Activated naive CD4-positive, alpha-beta T cell treated with anti-CD3 and anti-CD28 coated beads, Interleukin-2, amount 50 U/mL, for 72 hours (primary cell): ENCODE data around the gene PRR33. TPM values are rescaled to one million over a fixed set of nuclear protein-coding genes. Genes with fewer than 3 reads are reported as not detected.
A peak's percentile ranks its signal among the peaks of the same experiment; 100 is the strongest.

Source experiments
- ATAC-seq, 2 donors: fragments of 150-1000 bp; cut with Tn5 transposase; 2 replicates each; pipeline ENCODE4 v1.10.0; 2021; ENCODE audit warnings: mild to moderate bottlenecking in 2 of 2, moderate library complexity in 2 of 2
- DNase-seq, 2 donors: peaks; one replicate each; pipeline ENCODE4 v3.0.0; 2021 to 2022; ENCODE audit warnings: low spot score in 2 of 2
- H3K27ac Mint-ChIP-seq, 2 donors: one replicate each; pipeline ENCODE4 v1.8.0; 2022; ENCODE audit warnings: mild to moderate bottlenecking in 2 of 2, mixed read lengths in 2 of 2
- H3K36me3 Mint-ChIP-seq, 2 donors: one replicate each; pipeline ENCODE4 v1.8.0; 2022; ENCODE audit warnings: mixed read lengths in 2 of 2
- H3K9me3 Mint-ChIP-seq, 2 donors: one replicate each; pipeline ENCODE4 v1.8.0; 2022; ENCODE audit warnings: mixed read lengths in 2 of 2
- total RNA-seq, 2 donors: library from RNA; stranded (reverse); gene quantifications; one replicate each; pipeline ENCODE4 v1.2.3, GENCODE V29; 2022

Gene PRR33
- total RNA-seq, 2 donors from 2014 or later, result 0.12 to 0.20 TPM

DNA sequence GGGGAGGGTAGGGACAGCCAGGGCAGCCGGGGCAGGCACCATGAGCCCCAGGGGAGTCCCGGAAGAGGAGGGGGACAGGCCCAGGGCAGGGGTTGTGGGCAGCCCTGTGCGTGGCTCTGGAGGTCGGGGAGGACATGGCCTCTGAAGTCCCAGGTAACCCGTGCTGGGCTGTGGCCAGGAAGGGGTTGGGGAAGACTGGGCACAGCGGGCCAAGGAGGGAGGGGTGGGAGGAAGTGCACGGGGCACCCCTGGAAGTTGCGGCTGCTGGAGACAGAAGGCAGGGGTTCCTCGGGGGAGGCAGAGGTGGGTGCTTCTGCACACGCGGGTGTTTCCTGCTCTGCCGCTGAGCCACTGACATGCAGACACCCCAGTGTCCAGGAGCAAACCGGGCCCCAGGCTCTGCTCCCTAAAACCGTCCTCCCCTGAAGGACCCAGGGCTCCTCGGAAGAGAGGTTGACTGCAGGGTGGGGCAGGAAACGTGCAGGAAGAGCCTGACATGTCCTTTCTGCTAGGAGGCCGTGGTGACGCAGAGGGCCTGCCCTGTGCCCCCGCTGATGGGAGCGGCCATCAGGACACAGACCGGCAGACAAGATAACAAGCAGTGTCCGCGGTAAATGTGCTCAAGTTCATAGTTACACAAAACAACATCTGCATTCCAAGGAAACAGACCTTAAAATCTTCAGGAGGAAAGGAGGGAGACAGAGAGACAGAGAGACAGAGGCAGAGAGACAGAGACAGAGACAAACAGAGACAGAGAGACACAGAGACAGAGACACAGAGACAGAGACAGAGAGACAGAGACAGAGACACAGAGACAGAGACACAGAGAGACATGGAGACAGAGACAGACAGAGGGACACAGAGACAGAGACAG, 47.2 kb downstream of the PRR33 start:
- ATAC-seq (peak; percentile 33 to 87), DNase-seq (peak in 1 of 2 donors; percentile 76)
- Mint-ChIP-seq H3K9me3 (no peaks in the 10 kb centered on the region), H3K27ac (peak overlapping the region; percentile 75 to 84), H3K36me3 (no peaks in the 10 kb centered on the region)

DNA sequence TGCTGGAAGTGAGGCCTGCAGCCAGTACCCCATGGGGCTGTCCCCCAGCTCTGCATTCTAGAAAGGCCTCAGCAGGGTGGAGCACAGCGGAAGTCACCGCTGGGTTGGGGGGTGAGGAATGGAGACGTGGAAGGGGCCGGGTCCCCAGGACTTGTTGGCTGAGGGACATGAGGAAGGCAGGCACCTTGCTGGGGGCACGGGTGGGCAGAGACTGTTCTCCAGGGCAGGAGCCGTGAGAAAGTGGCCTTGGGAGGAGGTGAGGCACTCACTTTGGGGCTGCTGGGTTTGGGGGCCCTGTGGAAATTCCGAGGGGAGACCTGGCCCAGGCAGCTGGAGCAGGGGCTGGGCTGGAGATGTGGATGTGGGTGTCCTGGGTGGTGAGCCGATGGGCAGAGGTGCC, 47.9 kb downstream of the PRR33 start:
- Mint-ChIP-seq H3K36me3 (no peaks in the 10 kb centered on the region), H3K9me3 (no peaks in the 10 kb centered on the region), H3K27ac (peak overlapping the region in 1 of 2 donors; percentile 84)
- ATAC-seq (no peak), DNase-seq (no peak)

DNA sequence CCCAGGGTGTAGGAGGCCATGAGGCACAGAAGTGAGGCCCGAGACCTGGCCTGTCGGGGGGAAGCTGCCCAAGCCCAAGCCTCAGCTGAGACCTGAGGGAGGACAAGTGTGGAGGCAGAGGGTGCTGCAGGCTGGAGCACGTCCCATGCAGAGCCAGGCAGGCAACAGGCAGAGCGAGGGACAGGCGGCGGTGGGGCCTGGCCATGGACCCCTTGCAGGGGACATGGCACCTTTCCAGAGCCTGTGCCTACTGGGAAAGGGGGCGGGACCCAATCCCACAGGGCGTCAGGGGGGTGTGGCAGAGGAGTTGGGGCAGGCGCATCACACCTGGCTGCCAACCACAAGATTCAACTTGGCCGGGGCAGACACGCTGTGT, 48.6 kb downstream of the PRR33 start:
- Mint-ChIP-seq H3K9me3 (no peaks in the 10 kb centered on the region), H3K36me3 (no peaks in the 10 kb centered on the region), H3K27ac (no peak overlapping the region)
- no peak for DNase-seq
- no peak for ATAC-seq

DNA sequence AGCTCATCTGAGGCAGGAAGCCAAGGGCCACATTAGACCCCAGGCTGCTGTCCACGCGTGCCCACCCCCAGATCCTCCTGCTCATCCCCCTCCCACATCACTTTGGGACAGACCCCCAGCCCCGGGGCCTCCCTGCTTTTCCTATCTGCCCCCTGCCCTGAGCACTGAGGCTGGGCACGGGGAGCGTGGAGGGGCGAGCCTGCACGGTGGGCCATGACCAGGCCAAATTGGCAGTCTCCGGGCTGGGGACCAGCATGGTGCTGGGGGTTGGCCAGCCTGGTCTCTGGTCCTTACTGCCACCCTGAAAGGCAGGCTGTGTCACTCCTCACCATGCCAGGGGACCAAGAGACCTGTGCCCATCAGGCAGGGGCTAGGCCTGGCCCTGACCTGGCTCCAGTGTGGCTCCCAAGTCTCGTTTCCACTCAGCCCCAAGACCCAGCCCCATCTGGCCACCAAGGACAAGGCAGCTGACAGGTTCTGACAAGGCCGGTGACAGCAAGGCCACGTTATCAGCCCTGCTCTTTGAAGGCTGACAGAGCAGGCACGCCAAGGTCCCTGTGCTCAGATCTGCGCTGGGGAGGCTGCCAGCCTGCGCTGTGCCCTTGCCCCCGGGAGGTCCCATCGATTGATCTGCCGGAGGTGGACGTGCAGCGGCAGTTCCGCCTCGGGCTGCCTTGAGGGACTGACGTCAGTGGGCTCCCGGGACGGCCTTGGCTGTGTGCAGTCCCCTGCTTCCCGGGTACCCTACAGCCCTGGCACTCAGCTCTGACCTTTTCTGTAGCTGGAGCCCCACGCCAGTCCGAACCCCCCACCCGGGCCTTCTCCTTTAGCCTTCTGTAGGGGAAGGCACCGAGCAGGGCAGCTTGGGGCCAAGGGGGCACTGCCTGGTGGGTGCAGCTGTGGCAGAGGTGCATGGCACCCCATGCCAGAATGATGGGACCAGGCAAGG, 49.3 kb downstream of the PRR33 start:
- ATAC-seq (no peak), DNase-seq (no peak)
- no peaks in the 10 kb centered on the region for H3K36me3 Mint-ChIP-seq
- no peaks in the 10 kb centered on the region for H3K9me3 Mint-ChIP-seq
- no peak overlapping the region for H3K27ac Mint-ChIP-seq

DNA sequence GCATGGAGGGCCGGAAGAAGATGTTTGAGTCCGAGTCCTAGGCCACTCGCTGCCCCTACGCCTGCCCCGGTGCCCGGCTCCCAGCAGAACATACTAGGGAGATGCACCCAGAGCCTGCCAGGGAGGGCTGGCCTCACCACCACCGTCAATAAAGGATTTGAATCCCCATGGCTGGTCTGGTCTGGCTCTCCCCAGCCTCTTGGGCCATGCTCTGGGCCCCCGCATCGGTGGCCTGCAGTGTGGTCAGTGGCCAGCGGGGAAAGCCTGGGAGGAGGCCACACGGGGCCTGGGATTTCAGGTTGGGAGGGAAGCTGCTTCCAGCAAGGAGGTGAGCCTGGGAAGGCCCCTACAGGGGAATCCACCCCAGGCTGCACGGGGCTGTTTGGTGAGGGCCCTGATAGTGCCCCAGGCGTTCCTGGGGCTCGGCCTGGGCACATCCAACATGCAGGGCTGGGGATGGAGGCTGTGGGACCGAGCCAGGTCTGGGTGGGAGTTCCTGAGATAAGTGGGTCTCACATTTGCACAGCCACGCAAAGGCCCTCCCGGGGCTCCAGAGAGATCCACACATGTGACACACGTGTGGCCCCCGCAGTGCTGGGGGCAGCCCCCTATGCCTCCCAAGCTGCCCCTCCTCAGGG, 50.1 kb downstream of the PRR33 start:
- H3K9me3 Mint-ChIP-seq, result no peaks in the 10 kb centered on the region
- ATAC-seq, result no peak

DNA sequence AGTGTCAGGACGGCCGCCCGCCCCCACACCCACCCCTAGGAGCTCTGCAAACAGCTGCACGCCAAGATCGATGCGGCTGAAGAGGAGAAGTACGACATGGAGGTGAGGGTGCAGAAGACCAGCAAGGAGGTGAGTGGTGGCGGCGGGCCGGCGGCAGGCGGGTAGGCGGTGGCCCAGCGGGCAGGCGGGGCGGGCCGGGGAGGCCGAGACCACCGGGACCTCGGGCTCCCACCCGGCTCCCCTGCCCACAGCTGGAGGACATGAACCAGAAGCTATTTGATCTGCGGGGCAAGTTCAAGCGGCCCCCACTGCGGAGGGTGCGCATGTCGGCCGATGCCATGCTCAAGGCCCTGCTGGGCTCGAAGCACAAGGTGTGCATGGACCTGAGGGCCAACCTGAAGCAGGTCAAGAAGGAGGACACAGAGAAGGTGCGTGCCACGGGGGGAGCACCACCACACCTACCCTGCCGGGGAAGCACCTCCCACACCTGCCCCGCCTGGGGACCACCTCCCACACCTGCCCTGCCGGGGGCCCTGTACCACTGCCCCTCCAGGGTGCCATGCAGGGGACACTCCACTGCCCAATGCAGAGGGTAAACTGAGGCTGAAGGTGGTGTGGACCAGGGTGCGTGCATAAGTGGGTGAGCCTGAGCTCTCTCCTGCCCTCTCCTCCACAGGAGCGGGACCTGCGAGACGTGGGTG, 50.8 kb downstream of the PRR33 start:
- no peak for DNase-seq
- ATAC-seq, result no peak
- Mint-ChIP-seq H3K36me3 (no peaks in the 10 kb centered on the region), H3K9me3 (no peaks in the 10 kb centered on the region), H3K27ac (no peak overlapping the region)

More for the DNA sequence above, 50.1 kb downstream of the PRR33 start:
- Mint-ChIP-seq H3K36me3 (no peaks in the 10 kb centered on the region), H3K27ac (no peak overlapping the region)
- no peak for DNase-seq

DNA sequence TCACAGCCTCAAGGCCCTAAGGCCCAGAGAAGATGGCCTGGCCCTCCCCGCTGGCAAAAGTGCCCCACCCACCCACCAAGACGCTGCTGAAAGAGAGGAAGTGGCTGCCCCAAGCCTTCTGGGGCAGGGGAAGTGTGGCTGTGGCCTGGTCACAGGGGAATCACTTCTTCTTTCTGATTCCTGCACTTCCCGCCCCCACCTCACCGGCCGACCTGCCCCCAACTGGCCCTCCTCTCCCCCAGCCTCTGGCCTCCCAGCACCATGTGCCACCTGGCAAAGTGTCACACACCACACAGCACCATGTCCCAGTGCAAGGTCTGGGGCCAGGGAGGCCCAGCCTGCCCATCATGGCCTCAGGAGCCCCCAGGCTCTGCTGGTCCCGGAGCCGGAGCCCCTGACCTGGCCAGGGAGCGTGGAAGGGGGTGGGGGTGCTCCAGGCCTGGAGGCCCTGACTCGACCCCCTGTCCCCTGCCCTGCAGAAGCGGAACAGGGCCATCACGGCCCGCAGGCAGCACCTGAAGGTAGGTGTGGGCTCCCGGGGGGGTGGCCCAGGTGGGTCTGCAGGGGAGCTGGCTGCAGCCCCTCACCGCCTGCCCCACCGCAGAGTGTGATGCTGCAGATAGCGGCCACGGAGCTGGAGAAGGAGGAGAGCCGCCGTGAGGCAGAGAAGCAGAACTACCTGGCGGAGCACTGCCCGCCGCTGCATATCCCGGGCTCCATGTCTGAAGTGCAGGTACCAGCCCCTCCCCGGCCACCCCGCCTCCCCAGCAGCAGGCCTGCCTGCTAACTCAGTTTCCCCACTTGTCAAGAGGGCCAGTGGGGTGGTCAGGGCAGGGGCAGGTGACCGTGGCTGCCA, 51.5 kb downstream of the PRR33 start:
- DNase-seq, result no peak
- Mint-ChIP-seq H3K9me3 (no peaks in the 10 kb centered on the region), H3K36me3 (no peaks in the 10 kb centered on the region), H3K27ac (no peak overlapping the region)
- ATAC-seq, result no peak

DNA sequence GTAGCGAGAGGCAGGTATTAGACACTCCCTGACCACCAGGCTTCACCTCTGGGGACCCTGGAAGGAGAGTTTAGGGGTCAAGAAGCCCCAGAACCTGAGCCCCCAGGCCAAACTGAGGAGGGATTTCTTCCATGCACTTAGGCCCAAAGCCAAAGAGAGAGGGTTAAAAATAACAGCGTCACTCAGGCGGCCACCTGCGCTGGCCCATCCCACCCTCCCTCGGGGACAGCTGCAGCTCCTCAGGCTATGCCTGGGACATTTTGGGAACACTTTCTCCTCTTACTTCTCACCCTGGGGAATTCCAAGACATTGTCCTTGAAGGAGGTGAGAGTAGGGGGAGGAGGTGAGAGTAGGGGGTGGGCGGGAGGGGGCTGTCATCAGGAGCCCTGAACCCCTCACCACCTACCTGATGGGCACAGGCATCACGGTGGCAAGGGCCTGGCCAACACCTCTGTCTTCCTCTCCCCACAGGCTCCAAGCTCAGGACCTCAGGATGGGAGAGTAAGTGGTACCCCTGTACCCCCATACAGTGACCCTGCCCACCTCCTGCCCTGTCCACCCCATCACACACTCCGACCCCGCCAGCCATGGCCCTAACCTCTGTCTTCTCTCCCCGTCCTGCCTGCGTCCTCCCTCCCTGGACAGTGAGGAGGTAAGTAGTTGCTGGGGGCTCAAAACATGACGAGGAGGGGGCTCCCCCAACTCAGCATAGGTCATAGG, 52.3 kb downstream of the PRR33 start:
- no peaks in the 10 kb centered on the region for H3K36me3 Mint-ChIP-seq
- no peak for ATAC-seq
- no peaks in the 10 kb centered on the region for H3K9me3 Mint-ChIP-seq
- H3K27ac Mint-ChIP-seq, result no peak overlapping the region
- DNase-seq, result no peak

DNA sequence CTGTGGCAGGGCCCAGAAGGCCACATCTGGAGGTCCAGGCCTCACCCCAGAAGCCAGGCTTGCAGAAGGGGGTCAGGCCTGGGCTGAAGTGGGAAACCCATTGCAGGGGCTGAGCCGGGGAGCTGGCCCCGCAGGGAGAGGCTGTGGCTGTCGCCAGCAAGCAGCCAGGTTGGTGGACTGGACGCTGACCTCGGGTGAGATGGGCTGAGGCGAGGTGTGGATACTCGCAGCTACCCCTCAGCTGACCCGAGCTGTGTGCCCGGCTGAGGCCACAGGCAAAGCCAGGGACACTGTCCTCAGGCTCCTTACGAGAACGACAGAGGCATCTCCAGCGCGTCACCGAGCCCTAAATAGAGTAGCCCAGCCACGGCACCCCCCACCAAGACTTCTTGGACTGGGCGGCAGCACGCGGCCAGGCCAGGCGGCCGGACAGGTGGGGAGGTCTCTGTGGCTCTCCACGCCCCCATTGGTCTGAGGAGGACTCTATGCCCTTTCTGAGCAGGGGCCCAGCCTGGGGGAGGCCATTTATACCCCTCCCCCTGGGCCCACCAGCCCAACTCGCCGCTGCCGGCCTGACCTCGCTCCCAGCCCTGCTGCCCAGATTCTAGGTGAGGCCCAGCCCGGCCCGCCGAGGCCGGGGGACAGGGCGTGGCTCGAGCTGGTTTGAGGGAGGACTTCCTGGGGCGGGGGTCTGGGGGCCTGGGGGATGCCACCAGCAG, 53.1 kb downstream of the PRR33 start, which contains the start of gene TNNI2:
Gene TNNI2 (plus strand): TSS at position 556 of the 719 bp plus-strand sequence. CDS start 716 bp downstream, outside the sequence.
- DNase-seq (no peak), ATAC-seq (no peak)
- H3K27ac Mint-ChIP-seq, result no peak within 1 kb of the TSS
- no peaks in the 10 kb centered on the region for H3K36me3 Mint-ChIP-seq
- no peaks in the 10 kb centered on the region for H3K9me3 Mint-ChIP-seq

Other genes starting within 250 kb of the PRR33 start
- gene KRTAP5-6, start 194.7 kb downstream of the PRR33 start, total RNA-seq, result not detected
- gene IFITM10, start 141.3 kb downstream of the PRR33 start, total RNA-seq, result 1 to 10 TPM; 1.2 to 1.8 TPM
- gene CTSD, start 128.0 kb downstream of the PRR33 start, total RNA-seq, result 10 to 100 TPM; 47.2 to 55.7 TPM
- gene SYT8, start 56.9 kb downstream of the PRR33 start, total RNA-seq, result not detected
- gene TNNI2, start 52.9 kb downstream of the PRR33 start, total RNA-seq, result not detected
- gene LSP1, start 38.8 kb downstream of the PRR33 start, total RNA-seq, result 100 to 1,000 TPM; 102 to 263 TPM
- 10 to 100 TPM; 10.3 to 12.9 TPM for gene TNNT3, start 27.8 kb upstream of the PRR33 start, total RNA-seq
- 100 to 1,000 TPM in 1 of 2 donors, 10 to 100 TPM in 1; 96.4 to 132 TPM for gene MRPL23, start 55.4 kb upstream of the PRR33 start, total RNA-seq
- gene H19, start 105.9 kb upstream of the PRR33 start, total RNA-seq, result under 1 TPM in 1 of 2 donors, not detected in 1; 0.64 TPM
- gene IGF2, start 247.5 kb upstream of the PRR33 start, total RNA-seq, result 1 to 10 TPM in 1 of 2 donors, under 1 TPM in 1; 0.31 to 2.0 TPM